22Rv1 (cell line): ENCODE results near the gene SPATS2L.

ENCODE experiments used
- H3K27ac ChIP-seq: fragments of 450-650 bp; 2 replicates; pipeline ENCODE4 v1.5.1; 2017
- ZFX ChIP-seq: fragments of 450-650 bp; IDR thresholded peaks from 2 replicates; pipeline ENCODE4 v1.6.1; 2017; ENCODE audit warnings: antibody characterized with exemption, borderline replicate concordance
- TF ChIP-seq, protein P1 (sequence below): fragments of 450-650 bp; IDR thresholded peaks from 2 replicates; pipeline ENCODE4 v1.5.1; 2017; ENCODE audit warnings: mild to moderate bottlenecking

SPATS2L gene

DNA sequence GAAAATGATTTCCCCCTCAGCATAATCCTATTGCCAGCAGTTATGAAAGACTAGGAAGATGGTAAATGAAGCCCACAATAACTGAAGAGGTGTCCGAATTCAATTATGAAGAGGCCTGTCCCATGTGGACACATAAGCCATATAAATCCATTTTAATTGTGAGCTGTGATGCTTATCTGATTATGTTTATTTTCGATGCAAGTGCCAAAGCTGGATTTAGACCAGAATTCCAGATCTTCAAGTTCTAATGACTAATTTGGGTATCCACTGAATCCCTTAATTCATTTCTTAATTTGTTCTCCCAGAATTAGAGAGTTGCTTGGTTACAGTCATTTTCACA, 24.5 kb downstream of the SPATS2L start:
- TF ChIP-seq, protein P1, sequence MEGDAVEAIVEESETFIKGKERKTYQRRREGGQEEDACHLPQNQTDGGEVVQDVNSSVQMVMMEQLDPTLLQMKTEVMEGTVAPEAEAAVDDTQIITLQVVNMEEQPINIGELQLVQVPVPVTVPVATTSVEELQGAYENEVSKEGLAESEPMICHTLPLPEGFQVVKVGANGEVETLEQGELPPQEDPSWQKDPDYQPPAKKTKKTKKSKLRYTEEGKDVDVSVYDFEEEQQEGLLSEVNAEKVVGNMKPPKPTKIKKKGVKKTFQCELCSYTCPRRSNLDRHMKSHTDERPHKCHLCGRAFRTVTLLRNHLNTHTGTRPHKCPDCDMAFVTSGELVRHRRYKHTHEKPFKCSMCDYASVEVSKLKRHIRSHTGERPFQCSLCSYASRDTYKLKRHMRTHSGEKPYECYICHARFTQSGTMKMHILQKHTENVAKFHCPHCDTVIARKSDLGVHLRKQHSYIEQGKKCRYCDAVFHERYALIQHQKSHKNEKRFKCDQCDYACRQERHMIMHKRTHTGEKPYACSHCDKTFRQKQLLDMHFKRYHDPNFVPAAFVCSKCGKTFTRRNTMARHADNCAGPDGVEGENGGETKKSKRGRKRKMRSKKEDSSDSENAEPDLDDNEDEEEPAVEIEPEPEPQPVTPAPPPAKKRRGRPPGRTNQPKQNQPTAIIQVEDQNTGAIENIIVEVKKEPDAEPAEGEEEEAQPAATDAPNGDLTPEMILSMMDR, result no peak
- no peak for TF ChIP-seq ZFX
- H3K27ac ChIP-seq, result no peak overlapping the region

DNA sequence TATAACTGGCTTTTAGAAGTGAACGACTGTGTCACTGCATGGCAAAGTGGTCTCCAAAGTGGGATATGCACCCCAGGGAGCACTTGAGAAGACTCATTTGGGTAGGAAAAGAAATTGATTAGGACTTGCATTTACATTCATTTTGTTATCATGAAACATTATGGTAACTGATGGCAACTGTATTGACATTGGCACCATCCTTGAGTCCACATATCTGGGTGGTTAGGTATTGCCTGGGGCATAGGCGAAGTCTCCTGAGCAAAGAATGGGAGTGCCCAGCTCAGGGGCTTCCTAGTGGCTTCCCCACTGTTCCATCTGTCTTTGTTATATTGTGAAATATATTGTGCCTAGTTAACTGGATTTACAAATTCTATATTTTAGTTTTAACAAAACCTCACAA, 29.2 kb downstream of the SPATS2L start:
- no peak overlapping the region for H3K27ac ChIP-seq
- TF ChIP-seq ZFX, result no peak
- TF ChIP-seq, protein P1, result no peak

DNA sequence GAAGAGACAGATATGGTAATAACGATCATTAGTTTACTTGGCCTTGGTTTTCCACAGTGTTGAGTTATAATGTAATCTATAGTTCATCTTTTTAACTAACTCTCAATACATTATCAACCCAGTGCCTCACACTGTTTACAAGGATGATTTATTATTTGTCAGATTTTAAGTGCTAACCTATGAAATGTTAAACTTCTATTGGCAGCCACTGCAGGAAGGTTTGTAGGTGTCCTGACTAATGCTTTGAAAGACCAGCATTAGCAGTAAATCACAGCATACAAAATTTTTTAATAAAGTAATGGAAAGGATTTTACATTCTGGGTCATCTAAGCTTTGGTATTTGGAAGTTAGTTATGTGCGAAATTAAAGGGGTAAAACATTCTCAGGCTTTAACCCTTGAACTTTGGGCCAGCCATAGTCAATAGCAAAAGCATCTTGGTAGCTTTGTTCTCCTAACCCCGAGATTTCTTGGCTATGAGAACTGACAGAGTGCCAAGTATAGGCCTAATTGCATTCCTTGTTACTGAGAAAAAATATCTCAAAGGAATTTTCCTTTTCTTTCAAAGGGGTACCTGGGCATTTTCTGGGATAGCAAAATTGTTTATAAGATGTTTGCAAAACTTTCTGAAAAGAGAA, 30.6 kb downstream of the SPATS2L start:
- TF ChIP-seq, protein P1, result no peak
- TF ChIP-seq ZFX, result no peak
- no peak overlapping the region for H3K27ac ChIP-seq

DNA sequence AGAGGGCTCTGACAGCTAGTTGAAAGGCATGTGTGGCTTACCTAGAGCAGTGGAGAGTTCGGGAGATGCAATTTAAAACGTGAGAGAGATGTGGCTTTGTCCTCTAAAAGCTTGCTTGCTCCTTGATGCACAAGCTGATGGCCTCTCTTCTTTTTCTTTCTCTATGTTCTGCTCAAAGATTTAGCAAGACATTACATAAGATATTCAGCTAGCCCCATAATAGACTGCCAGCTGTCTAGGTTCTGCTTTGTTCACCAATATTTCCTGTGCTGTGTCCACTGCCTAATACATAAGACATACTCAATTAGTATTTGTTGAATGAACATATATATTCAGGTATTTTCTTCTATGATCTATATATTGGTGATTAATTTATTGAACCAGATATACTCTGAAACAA, 31.1 kb downstream of the SPATS2L start:
- TF ChIP-seq, protein P1, result no peak
- no peak for TF ChIP-seq ZFX
- no peak overlapping the region for H3K27ac ChIP-seq

DNA sequence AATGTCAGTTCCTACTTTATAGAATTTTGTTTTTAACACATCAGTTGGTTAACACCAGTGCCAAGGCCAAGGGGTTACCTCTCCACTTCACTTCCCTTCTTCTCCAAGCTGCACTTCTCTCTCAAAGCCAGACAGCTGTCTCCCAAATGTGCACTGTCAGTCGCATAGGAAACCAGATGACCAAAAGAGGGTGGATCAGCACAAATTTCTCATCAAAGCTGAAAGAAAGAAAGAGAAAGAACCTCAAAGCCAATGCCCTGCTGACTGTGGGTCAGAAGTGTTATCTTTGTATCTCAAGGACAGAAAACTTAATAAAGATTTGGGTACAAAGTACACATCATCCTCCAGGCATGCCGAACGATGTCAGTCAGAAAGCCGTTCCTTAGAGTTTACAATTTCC, 32.2 kb downstream of the SPATS2L start:
- no peak for TF ChIP-seq ZFX
- TF ChIP-seq, protein P1, result no peak
- no peak overlapping the region for H3K27ac ChIP-seq

DNA sequence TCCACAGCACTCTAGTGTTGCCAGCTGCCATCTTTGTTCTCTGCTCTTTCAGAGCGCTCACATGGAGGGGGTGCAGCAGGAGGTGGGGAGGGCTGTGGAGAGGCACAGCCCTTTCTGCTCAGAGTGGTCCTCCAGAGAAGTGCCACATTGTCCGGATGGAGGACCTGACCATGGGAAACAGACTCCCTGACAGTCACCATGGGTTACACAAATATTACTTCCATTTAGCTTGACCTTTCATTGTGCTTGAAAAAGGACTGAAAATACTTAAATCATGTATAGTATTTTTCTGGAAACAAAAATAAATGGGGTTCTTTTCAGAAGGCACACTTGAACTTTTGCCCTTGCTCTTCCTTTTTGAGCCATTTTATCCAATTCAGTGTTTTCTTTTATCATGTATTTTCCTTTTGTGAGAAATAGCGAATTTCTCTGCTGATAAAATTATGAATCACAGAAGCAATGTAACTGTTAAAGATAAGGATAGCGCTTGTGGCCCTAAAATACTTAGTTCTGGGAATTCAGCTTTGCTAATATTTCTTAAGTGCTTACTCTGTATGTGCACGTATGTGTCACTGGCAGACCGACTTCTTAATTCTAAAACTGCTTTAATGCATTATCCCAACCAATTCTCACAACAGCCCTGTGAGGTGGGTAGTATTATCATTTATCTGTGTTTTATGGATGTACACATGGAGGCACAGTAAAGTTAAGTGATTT, 34.2 kb downstream of the SPATS2L start:
- TF ChIP-seq ZFX, result no peak
- TF ChIP-seq, protein P1, result no peak
- H3K27ac ChIP-seq, result no peak overlapping the region

DNA sequence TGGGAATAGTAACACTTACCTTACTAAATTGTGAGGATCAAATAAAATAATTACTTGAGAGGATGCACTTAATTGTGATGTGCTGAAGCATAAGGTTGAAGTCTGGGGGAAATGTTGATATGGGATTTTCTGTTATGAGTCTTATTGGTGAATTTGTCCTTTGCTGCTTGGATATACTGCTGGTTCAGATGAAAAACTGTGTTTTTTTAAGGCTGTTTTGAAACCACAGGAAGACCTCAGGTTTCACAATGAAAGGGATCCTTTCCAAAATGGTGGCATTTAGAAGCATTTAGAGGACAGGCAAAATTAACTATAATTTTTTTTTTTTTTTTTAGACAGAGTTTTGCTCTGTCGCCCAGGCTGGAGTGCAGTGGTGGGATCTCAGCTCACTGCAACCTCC, 34.9 kb downstream of the SPATS2L start:
- H3K27ac ChIP-seq, result no peak overlapping the region
- no peak for TF ChIP-seq ZFX
- TF ChIP-seq, protein P1, result no peak
